ENCODE measurements around the gene TJP2.

The TJP2 gene

DNA sequence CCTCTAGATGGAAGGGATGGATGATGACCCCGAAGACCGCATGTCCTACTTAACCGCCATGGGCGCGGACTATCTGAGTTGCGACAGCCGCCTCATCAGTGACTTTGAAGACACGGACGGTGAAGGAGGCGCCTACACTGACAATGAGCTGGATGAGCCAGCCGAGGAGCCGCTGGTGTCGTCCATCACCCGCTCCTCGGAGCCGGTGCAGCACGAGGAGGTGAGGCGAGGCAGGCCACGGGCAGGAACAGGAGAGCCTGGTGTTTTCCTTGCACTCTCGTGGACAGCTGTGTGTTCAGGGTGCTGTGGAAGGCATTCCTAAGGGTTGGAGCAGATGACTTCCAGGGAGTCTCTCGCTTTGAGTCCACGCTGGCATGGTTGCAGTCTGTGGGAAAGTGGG, 73.9 kb downstream of the TJP2 start:
- Histone ChIP-seq H2AFZ (no peak overlapping the region), H3K27ac (no peak overlapping the region), H3K9me3 (ENCODE audit: control insufficient read depth, low read length) (no peaks in the 10 kb centered on the region), H3K4me3 (ENCODE audit: low read depth, low read length) (no peak overlapping the region), H3K4me1 (no peaks in the 10 kb centered on the region), H3K9ac (no peak overlapping the region), H3K27me3 (ENCODE audit: control insufficient read depth, insufficient read depth, low read length) (no peaks in the 10 kb centered on the region), H3K79me2 (no peaks in the 10 kb centered on the region), H3K4me2 (ENCODE audit: low read length) (no peak overlapping the region), H3K36me3 (ENCODE audit: control insufficient read depth, insufficient read depth, low read length) (no peaks in the 10 kb centered on the region)
- TF ChIP-seq, protein P1, sequence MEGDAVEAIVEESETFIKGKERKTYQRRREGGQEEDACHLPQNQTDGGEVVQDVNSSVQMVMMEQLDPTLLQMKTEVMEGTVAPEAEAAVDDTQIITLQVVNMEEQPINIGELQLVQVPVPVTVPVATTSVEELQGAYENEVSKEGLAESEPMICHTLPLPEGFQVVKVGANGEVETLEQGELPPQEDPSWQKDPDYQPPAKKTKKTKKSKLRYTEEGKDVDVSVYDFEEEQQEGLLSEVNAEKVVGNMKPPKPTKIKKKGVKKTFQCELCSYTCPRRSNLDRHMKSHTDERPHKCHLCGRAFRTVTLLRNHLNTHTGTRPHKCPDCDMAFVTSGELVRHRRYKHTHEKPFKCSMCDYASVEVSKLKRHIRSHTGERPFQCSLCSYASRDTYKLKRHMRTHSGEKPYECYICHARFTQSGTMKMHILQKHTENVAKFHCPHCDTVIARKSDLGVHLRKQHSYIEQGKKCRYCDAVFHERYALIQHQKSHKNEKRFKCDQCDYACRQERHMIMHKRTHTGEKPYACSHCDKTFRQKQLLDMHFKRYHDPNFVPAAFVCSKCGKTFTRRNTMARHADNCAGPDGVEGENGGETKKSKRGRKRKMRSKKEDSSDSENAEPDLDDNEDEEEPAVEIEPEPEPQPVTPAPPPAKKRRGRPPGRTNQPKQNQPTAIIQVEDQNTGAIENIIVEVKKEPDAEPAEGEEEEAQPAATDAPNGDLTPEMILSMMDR (IDR thresholded peaks at IDR 0.05), result no peak

DNA sequence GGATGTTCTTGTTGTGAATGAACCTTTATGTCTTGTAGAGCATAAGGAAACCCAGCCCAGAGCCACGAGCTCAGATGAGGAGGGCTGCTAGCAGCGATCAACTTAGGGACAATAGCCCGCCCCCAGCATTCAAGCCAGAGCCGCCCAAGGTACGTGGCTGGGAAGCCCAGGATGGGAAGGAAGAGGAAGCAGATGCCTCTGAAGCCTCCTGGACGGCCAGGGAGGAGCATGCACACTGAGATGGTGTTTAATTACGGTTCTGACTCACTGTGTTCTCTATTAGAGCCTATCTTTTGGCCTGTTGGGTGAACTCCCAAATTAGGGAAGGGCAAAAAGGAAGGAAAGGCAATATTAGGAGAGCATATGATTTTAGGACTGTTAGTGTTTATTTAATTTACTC, 75.3 kb downstream of the TJP2 start:
- TF ChIP-seq, protein P1 (IDR thresholded peaks at IDR 0.05), result no peak
- no peaks in the 10 kb centered on the region for H3K4me1 ChIP-seq
- no peaks in the 10 kb centered on the region for H3K27me3 ChIP-seq (ENCODE audit: control insufficient read depth, insufficient read depth, low read length)
- no peak overlapping the region for H3K4me3 ChIP-seq (ENCODE audit: low read depth, low read length)
- H3K79me2 ChIP-seq, result no peaks in the 10 kb centered on the region
- H3K9ac ChIP-seq, result no peak overlapping the region
- H3K36me3 ChIP-seq (ENCODE audit: control insufficient read depth, insufficient read depth, low read length), result no peaks in the 10 kb centered on the region
- no peak overlapping the region for H3K27ac ChIP-seq
- H2AFZ ChIP-seq, result no peak overlapping the region
- no peak overlapping the region for H3K4me2 ChIP-seq (ENCODE audit: low read length)
- H3K9me3 ChIP-seq (ENCODE audit: control insufficient read depth, low read length), result no peaks in the 10 kb centered on the region

DNA sequence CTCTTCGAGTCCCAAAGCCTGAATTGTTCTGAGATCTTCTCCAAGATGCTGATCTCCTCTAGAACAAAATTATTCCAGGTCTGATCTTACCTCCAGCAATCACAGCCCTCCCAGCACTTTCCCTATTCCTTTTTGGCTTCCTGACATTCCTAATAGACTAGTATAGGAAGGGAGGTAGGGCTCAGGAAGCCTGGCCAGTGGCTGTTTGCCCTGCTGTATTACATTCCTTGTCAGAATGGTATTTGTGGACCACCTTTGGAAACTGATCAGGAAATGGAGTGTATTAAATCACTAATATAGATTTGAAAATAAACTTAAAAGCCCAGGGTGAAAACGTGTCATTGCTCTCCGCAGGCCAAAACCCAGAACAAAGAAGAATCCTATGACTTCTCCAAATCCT, 76.6 kb downstream of the TJP2 start:
- no peaks in the 10 kb centered on the region for H3K9me3 ChIP-seq (ENCODE audit: control insufficient read depth, low read length)
- no peaks in the 10 kb centered on the region for H3K4me1 ChIP-seq
- no peaks in the 10 kb centered on the region for H3K36me3 ChIP-seq (ENCODE audit: control insufficient read depth, insufficient read depth, low read length)
- TF ChIP-seq, protein P1 (IDR thresholded peaks at IDR 0.05), result no peak
- H3K79me2 ChIP-seq, result no peaks in the 10 kb centered on the region
- H3K4me3 ChIP-seq (ENCODE audit: low read depth, low read length), result no peak overlapping the region
- no peak overlapping the region for H3K9ac ChIP-seq
- H2AFZ ChIP-seq, result no peak overlapping the region
- no peak overlapping the region for H3K27ac ChIP-seq
- H3K27me3 ChIP-seq (ENCODE audit: control insufficient read depth, insufficient read depth, low read length), result no peaks in the 10 kb centered on the region
- no peak overlapping the region for H3K4me2 ChIP-seq (ENCODE audit: low read length)

DNA sequence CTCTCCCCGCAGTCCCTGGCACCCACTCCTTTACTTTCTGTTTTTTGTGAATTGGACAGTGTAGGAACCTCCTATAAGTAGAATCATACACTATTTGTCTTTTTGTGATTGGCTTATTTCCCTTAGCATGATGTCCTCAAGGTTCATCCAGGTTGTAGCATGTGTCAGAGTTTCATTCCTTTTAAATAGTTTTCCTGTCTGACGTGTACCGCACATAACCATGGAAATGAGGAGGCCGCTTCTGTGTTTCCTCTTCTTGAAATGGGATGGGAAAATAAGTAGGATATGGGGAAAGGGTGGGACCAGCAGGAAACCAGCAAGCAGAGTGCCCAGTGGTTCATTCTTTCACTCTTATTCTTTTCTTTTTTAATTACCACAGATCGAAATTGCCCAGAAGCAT, 78.4 kb downstream of the TJP2 start:
- no peaks in the 10 kb centered on the region for H3K9me3 ChIP-seq (ENCODE audit: control insufficient read depth, low read length)
- H2AFZ ChIP-seq, result no peak overlapping the region
- H3K79me2 ChIP-seq, result no peaks in the 10 kb centered on the region
- peak overlapping the region; percentile 57 for H3K27ac ChIP-seq
- H3K4me3 ChIP-seq (ENCODE audit: low read depth, low read length), result no peak overlapping the region
- H3K27me3 ChIP-seq (ENCODE audit: control insufficient read depth, insufficient read depth, low read length), result no peaks in the 10 kb centered on the region
- no peak overlapping the region for H3K4me2 ChIP-seq (ENCODE audit: low read length)
- H3K9ac ChIP-seq, result no peak overlapping the region
- TF ChIP-seq, protein P1 (IDR thresholded peaks at IDR 0.05), result no peak
- no peaks in the 10 kb centered on the region for H3K4me1 ChIP-seq
- no peaks in the 10 kb centered on the region for H3K36me3 ChIP-seq (ENCODE audit: control insufficient read depth, insufficient read depth, low read length)

DNA sequence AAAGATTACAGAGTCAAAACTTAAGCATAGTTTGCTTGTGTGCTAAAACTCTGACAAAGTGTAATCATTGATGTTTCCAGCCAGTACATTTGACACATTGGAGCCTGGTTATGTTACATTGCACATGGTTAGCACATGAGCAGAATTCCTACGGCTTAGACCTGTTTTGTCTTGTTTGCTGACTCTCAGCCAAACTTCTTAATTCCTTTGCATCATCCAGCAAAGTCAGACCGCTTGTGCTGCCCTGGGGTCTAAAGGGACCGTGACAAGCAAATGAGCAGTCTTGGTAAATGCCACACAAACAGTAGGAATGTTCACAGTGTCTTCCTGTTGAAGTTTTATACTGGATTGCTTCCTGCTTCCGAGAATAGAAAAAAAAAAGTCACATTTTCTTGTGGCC, 79.0 kb downstream of the TJP2 start:
- Histone ChIP-seq H3K36me3 (ENCODE audit: control insufficient read depth, insufficient read depth, low read length) (no peaks in the 10 kb centered on the region), H2AFZ (no peak overlapping the region)

More for the DNA sequence above, 79.0 kb downstream of the TJP2 start:
- no peak overlapping the region for H3K9ac ChIP-seq
- no peaks in the 10 kb centered on the region for H3K27me3 ChIP-seq (ENCODE audit: control insufficient read depth, insufficient read depth, low read length)
- no peaks in the 10 kb centered on the region for H3K4me1 ChIP-seq
- H3K27ac ChIP-seq, result peak overlapping the region; percentile 57
- no peaks in the 10 kb centered on the region for H3K79me2 ChIP-seq
- H3K4me3 ChIP-seq (ENCODE audit: low read depth, low read length), result no peak overlapping the region
- no peak overlapping the region for H3K4me2 ChIP-seq (ENCODE audit: low read length)
- no peaks in the 10 kb centered on the region for H3K9me3 ChIP-seq (ENCODE audit: control insufficient read depth, low read length)
- TF ChIP-seq, protein P1 (IDR thresholded peaks at IDR 0.05), result no peak

Data from parathyroid adenoma (tissue), 2 donors.